ENCODE results near the gene SSH2.

Gene SSH2

GRCh38 chr17:29771546-29771945 lies 158.5 kb downstream of the SSH2 start:
- DNase-seq = no peak

GRCh38 chr17:29769225-29769624 lies 160.8 kb downstream of the SSH2 start:
- DNase-seq = no peak

- DNase-seq = no peak
These were observed 163.2 kb downstream of the SSH2 start for GRCh38 chr17:29766796-29767327.

- no peak for DNase-seq
These were observed 165.3 kb downstream of the SSH2 start for GRCh38 chr17:29764748-29765147.

GRCh38 chr17:29764217-29764616 lies 165.8 kb downstream of the SSH2 start:
- DNase-seq = no peak

- no peak for DNase-seq
These were observed 166.8 kb downstream of the SSH2 start for GRCh38 chr17:29763273-29763672.

- peak; percentile 85 for DNase-seq
These were observed 168.8 kb downstream of the SSH2 start for GRCh38 chr17:29761040-29761761.

- peak; percentile 87 for DNase-seq
These were observed 169.6 kb downstream of the SSH2 start for GRCh38 chr17:29760279-29761039.

- DNase-seq = no peak
These were observed 171.8 kb downstream of the SSH2 start for GRCh38 chr17:29758255-29758654.

- DNase-seq = peak; percentile 21
These were observed 172.2 kb downstream of the SSH2 start for GRCh38 chr17:29757788-29758187.

GRCh38 chr17:29753845-29754439 lies 176.1 kb downstream of the SSH2 start:
- no peak for DNase-seq

- DNase-seq = no peak
These were observed 180.8 kb downstream of the SSH2 start for GRCh38 chr17:29749045-29749825.

- no peak for DNase-seq
These were observed 181.6 kb downstream of the SSH2 start for GRCh38 chr17:29748400-29748799.

- DNase-seq = no peak
These were observed 182.4 kb downstream of the SSH2 start for GRCh38 chr17:29747660-29748059.

GRCh38 chr17:29746669-29747068 lies 183.4 kb downstream of the SSH2 start:
- DNase-seq = no peak

GRCh38 chr17:29744121-29744520 lies 185.9 kb downstream of the SSH2 start:
- DNase-seq = no peak

GRCh38 chr17:29742210-29742513 lies 187.9 kb downstream of the SSH2 start:
- no peak for DNase-seq

GRCh38 chr17:29740017-29740416 lies 190.0 kb downstream of the SSH2 start:
- no peak for DNase-seq

GRCh38 chr17:29734640-29735039 lies 195.4 kb downstream of the SSH2 start:
- DNase-seq = no peak

GRCh38 chr17:29733166-29733565 lies 196.9 kb downstream of the SSH2 start:
- DNase-seq = peak; percentile 21

- DNase-seq = no peak
These were observed 197.4 kb downstream of the SSH2 start for GRCh38 chr17:29732613-29733012.

- no peak for DNase-seq
These were observed 197.8 kb downstream of the SSH2 start for GRCh38 chr17:29732209-29732608.

GRCh38 chr17:29731589-29731929 lies 198.5 kb downstream of the SSH2 start:
- no peak for DNase-seq

Data from CD4-positive, alpha-beta T cell treated with Interleukin-4 for 4 hours (primary cell).